ENCODE results near the gene GRIN2D.

Gene GRIN2D

DNA sequence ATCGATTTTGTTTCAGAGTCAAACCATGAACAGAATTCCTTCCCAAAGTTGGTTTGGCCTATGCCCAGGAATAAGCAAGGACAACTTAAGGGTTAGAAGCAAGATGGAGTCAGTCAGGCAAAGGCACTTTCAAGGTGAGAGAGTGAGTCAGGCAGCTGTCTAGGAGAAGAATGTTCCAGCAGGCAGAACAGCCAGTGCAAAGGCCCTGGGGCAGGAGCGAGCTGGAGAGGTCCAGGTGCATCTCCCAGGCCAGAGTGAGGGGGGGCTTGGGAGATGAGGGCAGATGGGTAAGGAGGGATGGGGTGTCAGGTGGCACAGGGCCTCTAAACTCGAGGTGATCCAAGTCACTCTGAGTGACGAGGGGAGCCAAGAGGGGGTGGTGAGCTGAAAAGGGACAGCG is 43.1 kb downstream of the GRIN2D start:
- in situ Hi-C loops (cut with HindIII; ENCODE audit: low sequenced_read_pairs) = no loop called here

DNA sequence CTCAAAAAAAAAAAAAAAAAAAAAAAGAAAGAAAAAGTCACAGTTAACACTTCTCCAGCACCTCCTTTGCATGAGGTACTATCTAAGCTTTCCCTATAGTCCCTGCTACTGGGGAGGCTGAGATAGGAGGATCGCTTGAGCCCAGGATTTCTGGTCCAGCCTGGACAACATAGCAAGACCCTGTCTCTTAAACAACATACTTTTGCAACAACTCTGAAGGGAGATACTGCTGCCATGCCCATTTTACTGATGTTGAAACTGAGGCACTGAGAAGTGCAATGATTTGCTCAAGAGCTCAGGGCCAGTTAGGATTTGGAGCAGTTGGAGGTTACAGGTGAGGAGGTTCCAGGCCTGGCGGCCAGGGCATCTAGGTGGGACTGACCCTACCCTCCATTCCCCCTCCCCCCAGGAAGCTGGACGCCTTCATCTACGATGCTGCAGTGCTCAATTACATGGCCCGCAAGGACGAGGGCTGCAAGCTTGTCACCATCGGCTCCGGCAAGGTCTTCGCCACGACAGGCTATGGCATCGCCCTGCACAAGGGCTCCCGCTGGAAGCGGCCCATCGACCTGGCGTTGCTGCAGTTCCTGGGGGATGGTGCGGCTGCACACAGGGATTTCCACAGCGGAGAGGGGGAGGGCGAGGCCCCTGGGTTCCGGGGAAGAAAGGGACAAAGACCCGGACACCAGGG is 48.0 kb downstream of the GRIN2D start:
- in situ Hi-C loops (cut with HindIII; ENCODE audit: low sequenced_read_pairs) = no loop called here

DNA sequence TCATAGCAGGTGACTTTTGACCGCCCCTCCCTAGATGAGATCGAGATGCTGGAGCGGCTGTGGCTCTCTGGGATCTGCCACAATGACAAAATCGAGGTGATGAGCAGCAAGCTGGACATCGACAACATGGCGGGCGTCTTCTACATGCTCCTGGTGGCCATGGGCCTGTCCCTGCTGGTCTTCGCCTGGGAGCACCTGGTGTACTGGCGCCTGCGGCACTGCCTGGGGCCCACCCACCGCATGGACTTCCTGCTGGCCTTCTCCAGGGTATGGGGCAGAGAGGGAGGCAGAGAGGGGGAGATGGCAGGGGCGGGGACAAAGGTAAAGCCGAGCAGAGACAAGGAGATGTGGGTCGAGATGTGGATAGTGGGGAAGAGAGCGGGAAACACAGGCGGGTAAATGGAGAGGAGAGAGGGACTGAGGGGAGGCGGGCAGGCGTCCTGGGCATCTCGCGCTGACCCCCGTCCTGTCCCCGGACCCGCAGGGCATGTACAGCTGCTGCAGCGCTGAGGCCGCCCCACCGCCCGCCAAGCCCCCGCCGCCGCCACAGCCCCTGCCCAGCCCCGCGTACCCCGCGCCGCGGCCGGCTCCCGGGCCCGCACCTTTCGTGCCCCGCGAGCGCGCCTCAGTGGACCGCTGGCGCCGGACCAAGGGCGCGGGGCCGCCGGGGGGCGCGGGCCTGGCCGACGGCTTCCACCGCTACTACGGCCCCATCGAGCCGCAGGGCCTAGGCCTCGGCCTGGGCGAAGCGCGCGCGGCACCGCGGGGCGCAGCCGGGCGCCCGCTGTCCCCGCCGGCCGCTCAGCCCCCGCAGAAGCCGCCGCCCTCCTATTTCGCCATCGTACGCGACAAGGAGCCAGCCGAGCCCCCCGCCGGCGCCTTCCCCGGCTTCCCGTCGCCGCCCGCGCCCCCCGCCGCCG is 48.9 kb downstream of the GRIN2D start:
- in situ Hi-C loops (cut with HindIII; ENCODE audit: low sequenced_read_pairs) = no loop called here

DNA sequence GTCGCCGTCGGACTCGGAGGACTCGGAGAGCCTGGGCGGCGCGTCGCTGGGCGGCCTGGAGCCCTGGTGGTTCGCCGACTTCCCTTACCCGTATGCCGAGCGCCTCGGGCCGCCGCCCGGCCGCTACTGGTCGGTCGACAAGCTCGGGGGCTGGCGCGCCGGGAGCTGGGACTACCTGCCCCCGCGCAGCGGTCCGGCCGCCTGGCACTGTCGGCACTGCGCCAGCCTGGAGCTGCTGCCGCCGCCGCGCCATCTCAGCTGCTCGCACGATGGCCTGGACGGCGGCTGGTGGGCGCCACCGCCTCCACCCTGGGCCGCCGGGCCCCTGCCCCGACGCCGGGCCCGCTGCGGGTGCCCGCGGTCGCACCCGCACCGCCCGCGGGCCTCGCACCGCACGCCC is 49.8 kb downstream of the GRIN2D start:
- in situ Hi-C loops (cut with HindIII; ENCODE audit: low sequenced_read_pairs) = no loop called here

Measured in endothelial cell of hepatic sinusoid (primary cell).